HEK293 (cell line): Measurements from ENCODE around the gene ZNF763.

Source experiments
- CTCF ChIA-PET: fragments of 350-600 bp; formaldehyde crosslinking; extraction: SDS; loops from one replicate; lab custom pipeline; 2021; ENCODE audit warnings: antibody characterized with exemption; lab: Yijun Ruan, JAX
- POLR2A ChIA-PET: fragments of 300-600 bp; formaldehyde crosslinking; extraction: SDS; loops from one replicate; lab custom pipeline; 2020; ENCODE audit warnings: antibody characterized with exemption, inconsistent platforms; lab: Yijun Ruan, JAX
- H3K27ac ChIP-seq: fragments of 200-500 bp; sonication (Bioruptor generic); 2 replicates; pipeline ENCODE4 v1.5.1; 2014; ENCODE audit warnings: low read depth, low read length, control low read depth, inconsistent platforms; ENCODE audit errors: extremely low read depth
- H3K36me3 ChIP-seq, 2 experiments: fragments of 200-500 bp in 1 of 2; sonication (Bioruptor generic) in 1 of 2; 1 replicate in 1 of 2; 2 replicates in 1 of 2; pipeline ENCODE4 v1.5.1; 2014 to 2017; ENCODE audit warnings: inconsistent platforms in 2 of 2, low read length in 2 of 2; ENCODE audit not compliant: control insufficient read depth in 2 of 2, insufficient read depth in 1 of 2
- H3K4me1 ChIP-seq: fragments of 200-500 bp; sonication (Bioruptor generic); 2 replicates; pipeline ENCODE4 v1.5.1; 2014; ENCODE audit warnings: mild to moderate bottlenecking, low read length, inconsistent platforms; ENCODE audit not compliant: control insufficient read depth, insufficient read depth
- H3K4me3 ChIP-seq: 2 replicates; pipeline ENCODE4 v1.5.1; 2011; ENCODE audit warnings: low read depth, mild to moderate bottlenecking, control low read depth, low read length, moderate library complexity
- H3K9me3 ChIP-seq: fragments of 200-500 bp; sonication (Bioruptor generic); 2 replicates; pipeline ENCODE4 v1.5.1; 2014; ENCODE audit warnings: low read depth, low read length, inconsistent platforms; ENCODE audit not compliant: control insufficient read depth, insufficient read depth
- GLI2 ChIP-seq: fragments of 450-650 bp; formaldehyde crosslinking; IDR thresholded peaks from 2 replicates; pipeline ENCODE4; 2017; ENCODE audit warnings: missing biosample characterization, missing genetic modification characterization, low read depth, borderline replicate concordance
- GLI4 ChIP-seq: fragments of 450-650 bp; formaldehyde crosslinking; IDR thresholded peaks from 2 replicates; pipeline ENCODE4 v1.5.1; 2016; ENCODE audit warnings: missing biosample characterization, missing genetic modification characterization
- KLF9 ChIP-seq: fragments of 450-650 bp; formaldehyde crosslinking; IDR thresholded peaks from 2 replicates; pipeline ENCODE4 v1.5.1; 2016; ENCODE audit warnings: missing biosample characterization, missing genetic modification characterization, low read depth
- PRDM4 ChIP-seq: fragments of 450-650 bp; formaldehyde crosslinking; IDR thresholded peaks from 2 replicates; pipeline ENCODE4 v1.5.1; 2017; ENCODE audit warnings: missing biosample characterization, missing genetic modification characterization
- SALL2 ChIP-seq: fragments of 450-650 bp; formaldehyde crosslinking; IDR thresholded peaks from 2 replicates; pipeline ENCODE4 v1.5.0; 2017; ENCODE audit warnings: missing biosample characterization, mild to moderate bottlenecking, missing genetic modification characterization, borderline replicate concordance
- ZBTB1 ChIP-seq: fragments of 450-650 bp; formaldehyde crosslinking; IDR thresholded peaks from 2 replicates; pipeline ENCODE4 v1.5.1; 2016; ENCODE audit warnings: missing biosample characterization, missing genetic modification characterization
- ZBTB17 ChIP-seq: fragments of 450-650 bp; formaldehyde crosslinking; IDR thresholded peaks from 2 replicates; pipeline ENCODE4 v1.5.1; 2016; ENCODE audit warnings: missing biosample characterization, missing genetic modification characterization
- ZNF132 ChIP-seq: fragments of 450-650 bp; formaldehyde crosslinking; IDR thresholded peaks from 2 replicates; pipeline ENCODE4 v1.5.1; 2017; ENCODE audit warnings: missing biosample characterization, missing genetic modification characterization, borderline replicate concordance
- ZNF138 ChIP-seq: fragments of 450-650 bp; formaldehyde crosslinking; IDR thresholded peaks from 2 replicates; pipeline ENCODE4 v1.5.1; 2016; ENCODE audit warnings: missing biosample characterization, missing genetic modification characterization, borderline replicate concordance
- ZNF184 ChIP-seq: fragments of 450-650 bp; IDR thresholded peaks from 2 replicates; pipeline ENCODE4 v1.5.1; 2018; ENCODE audit warnings: missing biosample characterization, mild to moderate bottlenecking, missing genetic modification characterization
- ZNF19 ChIP-seq: fragments of 450-650 bp; formaldehyde crosslinking; IDR thresholded peaks from 2 replicates; pipeline ENCODE4; 2016; ENCODE audit warnings: missing biosample characterization, missing genetic modification characterization, low read depth
- ZNF214 ChIP-seq: fragments of 450-650 bp; formaldehyde crosslinking; IDR thresholded peaks from 2 replicates; pipeline ENCODE4 v1.5.1; 2017; ENCODE audit warnings: missing biosample characterization, mild to moderate bottlenecking, missing genetic modification characterization, borderline replicate concordance
- ZNF302 ChIP-seq: fragments of 450-650 bp; formaldehyde crosslinking; IDR thresholded peaks from 2 replicates; pipeline ENCODE4 v1.5.1; 2016; ENCODE audit warnings: missing biosample characterization, missing genetic modification characterization, low read depth
- ZNF423 ChIP-seq: fragments of 450-650 bp; formaldehyde crosslinking; IDR thresholded peaks from 2 replicates; pipeline ENCODE4 v1.5.1; 2016; ENCODE audit warnings: missing biosample characterization, missing genetic modification characterization
- ZNF530 ChIP-seq: fragments of 450-650 bp; formaldehyde crosslinking; IDR thresholded peaks from 2 replicates; pipeline ENCODE4 v1.5.1; 2016; ENCODE audit warnings: low read depth, missing biosample characterization, missing genetic modification characterization
- ZNF555 ChIP-seq: fragments of 450-650 bp; formaldehyde crosslinking; conservative IDR thresholded peaks from 2 replicates; pipeline ENCODE4 v1.5.1; 2017; ENCODE audit warnings: missing biosample characterization, mild to moderate bottlenecking, missing genetic modification characterization, inconsistent platforms
- ZNF626 ChIP-seq: fragments of 450-650 bp; sonication (Bioruptor Pico); formaldehyde crosslinking; IDR thresholded peaks from 2 replicates; pipeline ENCODE4 v1.5.1; 2018; ENCODE audit warnings: missing biosample characterization, missing genetic modification characterization, inconsistent platforms
- ZNF654 ChIP-seq: fragments of 450-650 bp; formaldehyde crosslinking; IDR thresholded peaks from 2 replicates; pipeline ENCODE4 v1.5.1; 2016; ENCODE audit warnings: low read depth, missing biosample characterization, missing genetic modification characterization
- TF ChIP-seq, protein P1 (sequence below): fragments of 450-650 bp; formaldehyde crosslinking; IDR thresholded peaks from 2 replicates; pipeline ENCODE4 v1.5.1; 2016; ENCODE audit warnings: missing biosample characterization, missing genetic modification characterization
- TF ChIP-seq, protein P2 (sequence below): fragments of 450-650 bp; formaldehyde crosslinking; IDR thresholded peaks from 2 replicates; pipeline ENCODE4 v1.5.1; 2017; ENCODE audit warnings: missing biosample characterization, missing genetic modification characterization
- TF ChIP-seq, protein P3 (sequence below): fragments of 450-650 bp; formaldehyde crosslinking; IDR thresholded peaks from 2 replicates; pipeline ENCODE4 v1.5.1; 2016; ENCODE audit warnings: missing biosample characterization, missing genetic modification characterization

ZNF763 gene

DNA sequence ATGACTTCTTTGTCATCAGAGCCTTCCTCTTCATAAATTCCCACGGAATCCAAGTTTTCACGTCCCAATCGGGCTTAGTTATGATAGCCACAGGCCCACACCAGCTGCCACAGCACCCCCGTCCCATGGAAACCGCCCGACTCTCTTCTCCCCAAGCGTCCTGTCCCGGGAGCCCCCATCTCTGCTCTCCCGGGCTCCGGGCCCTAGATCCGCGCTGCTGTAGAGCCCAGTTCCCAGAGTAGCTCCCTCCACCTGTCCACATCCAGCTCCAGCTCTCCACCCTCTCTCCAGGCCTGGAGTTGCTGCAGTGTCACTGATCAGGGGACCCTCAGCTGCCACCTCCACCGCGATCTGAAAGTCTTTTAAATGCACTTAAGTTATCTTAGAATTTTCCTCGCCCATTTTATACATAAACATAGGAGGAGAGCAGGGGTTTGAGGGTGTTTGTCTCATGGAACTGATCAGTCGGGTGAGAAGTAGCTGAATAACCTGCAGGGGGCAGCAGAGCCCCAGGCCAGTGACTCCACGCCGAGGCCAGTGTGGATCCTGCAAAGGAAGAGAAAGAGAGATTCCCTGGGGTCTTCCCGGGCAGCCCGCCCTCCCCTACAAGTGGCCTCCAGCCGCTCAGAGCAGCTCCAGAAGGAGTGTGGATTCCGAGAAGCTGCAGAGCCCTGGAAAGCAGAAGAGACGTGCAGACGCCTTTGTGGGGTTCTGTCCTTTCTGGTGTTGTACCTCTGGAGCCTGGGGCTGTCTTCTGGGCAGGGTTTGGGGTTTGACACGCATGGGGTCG is 1.1 kb upstream of the ZNF763 start:
- TF ChIP-seq ZBTB17 (tag by site-specific recombination) (no peak), ZNF654 (tag by site-specific recombination) (peak; percentile 50), ZNF555 (tag by site-specific recombination) (no peak), GLI4 (tag by site-specific recombination) (no peak), ZNF302 (no peak), ZNF184 (tag by site-specific recombination) (no peak)
- Histone ChIP-seq H3K4me3 (no peak overlapping the region), H3K36me3 (no peaks in the 10 kb centered on the region), H3K9me3 (no peaks in the 10 kb centered on the region), H3K4me1 (no peaks in the 10 kb centered on the region), H3K27ac (no peak overlapping the region)
- POLR2A ChIA-PET: interaction anchor here (0.7 to 1.0 kb wide), 2 partner anchors 8 to 25 kb away, joined by 3 read pairs; no protein-coding TSS in a partner anchor
- CTCF ChIA-PET: interaction anchor here (0.5 to 1.6 kb wide), 15 partner anchors 9 to 1984 kb away, joined by 3 to 8 read pairs (median 3); partner anchors contain the start of gene ZNF709

DNA sequence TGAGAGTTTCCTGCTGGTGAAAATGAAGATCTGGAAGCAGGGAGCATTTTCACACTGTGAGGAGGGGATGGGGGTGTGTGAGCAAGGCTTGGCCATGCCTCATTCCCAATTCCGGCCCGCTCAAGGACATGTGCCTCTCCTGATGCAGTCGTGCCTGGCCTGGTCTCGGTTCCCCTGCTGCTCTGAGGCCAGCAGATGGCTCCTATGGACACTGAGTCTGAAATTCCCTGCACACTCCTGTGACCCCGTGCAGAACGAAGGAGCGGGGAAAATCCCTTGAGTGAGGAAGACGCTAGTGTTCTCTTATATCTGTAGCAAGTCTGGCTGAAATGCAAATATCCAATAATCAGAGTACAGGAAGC is 363 bp upstream of the ZNF763 start:
- H3K9me3 ChIP-seq: no peaks in the 10 kb centered on the region
- H3K4me1 ChIP-seq: no peaks in the 10 kb centered on the region
- no peak overlapping the region for H3K4me3 ChIP-seq
- H3K27ac ChIP-seq: no peak overlapping the region
- no peaks in the 10 kb centered on the region for H3K36me3 ChIP-seq
- ChIA-PET POLR2A (interaction anchor here (0.6 to 1.0 kb wide), 3 partner anchors 9 to 359 kb away, joined by 3 to 4 read pairs (median 3); no protein-coding TSS in a partner anchor), CTCF (interaction anchor here (0.5 to 1.6 kb wide), 9 partner anchors 10 to 1984 kb away, joined by 3 to 8 read pairs (median 4); no protein-coding TSS in a partner anchor)
- no peak for TF ChIP-seq SALL2 (tag by site-specific recombination)

- Histone ChIP-seq H3K4me1 (no peaks in the 10 kb centered on the region), H3K9me3 (no peaks in the 10 kb centered on the region), H3K4me3 (no peak overlapping the region), H3K27ac (no peak overlapping the region), H3K36me3 (no peaks in the 10 kb centered on the region)
- TF ChIP-seq ZNF302 (no peak), ZNF423 (tag by site-specific recombination) (no peak), KLF9 (no peak), ZBTB1 (tag by site-specific recombination) (no peak), ZNF530 (no peak), ZNF138 (tag by site-specific recombination) (no peak), ZNF555 (tag by site-specific recombination) (no peak)
- TF ChIP-seq, protein P1, sequence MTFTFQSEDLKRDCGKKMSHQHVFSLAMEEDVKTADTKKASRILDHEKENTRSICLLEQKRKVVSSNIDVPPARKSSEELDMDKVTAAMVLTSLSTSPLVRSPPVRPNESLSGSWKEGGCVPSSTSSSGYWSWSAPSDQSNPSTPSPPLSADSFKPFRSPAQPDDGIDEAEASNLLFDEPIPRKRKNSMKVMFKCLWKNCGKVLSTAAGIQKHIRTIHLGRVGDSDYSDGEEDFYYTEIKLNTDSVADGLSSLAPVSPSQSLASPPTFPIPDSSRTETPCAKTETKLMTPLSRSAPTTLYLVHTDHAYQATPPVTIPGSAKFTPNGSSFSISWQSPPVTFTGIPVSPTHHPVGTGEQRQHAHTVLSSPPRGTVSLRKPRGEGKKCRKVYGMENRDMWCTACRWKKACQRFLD: no peak
- ChIA-PET CTCF (interaction anchor here (0.6 kb wide), 1 partner anchor 292 kb away, joined by 5 read pairs; no protein-coding TSS in a partner anchor), POLR2A (no interaction called here)
These were observed 5.3 kb downstream of the ZNF763 start for GRCh38 chr19:11970174-11970573.

GRCh38 chr19:11971041-11971440 is 6.2 kb downstream of the ZNF763 start:
- no peak overlapping the region for H3K27ac ChIP-seq
- CTCF ChIA-PET: no interaction called here
- H3K4me1 ChIP-seq: no peaks in the 10 kb centered on the region
- H3K36me3 ChIP-seq: no peaks in the 10 kb centered on the region
- no peaks in the 10 kb centered on the region for H3K9me3 ChIP-seq
- POLR2A ChIA-PET: no interaction called here
- no peak overlapping the region for H3K4me3 ChIP-seq
- TF ChIP-seq, protein P2, sequence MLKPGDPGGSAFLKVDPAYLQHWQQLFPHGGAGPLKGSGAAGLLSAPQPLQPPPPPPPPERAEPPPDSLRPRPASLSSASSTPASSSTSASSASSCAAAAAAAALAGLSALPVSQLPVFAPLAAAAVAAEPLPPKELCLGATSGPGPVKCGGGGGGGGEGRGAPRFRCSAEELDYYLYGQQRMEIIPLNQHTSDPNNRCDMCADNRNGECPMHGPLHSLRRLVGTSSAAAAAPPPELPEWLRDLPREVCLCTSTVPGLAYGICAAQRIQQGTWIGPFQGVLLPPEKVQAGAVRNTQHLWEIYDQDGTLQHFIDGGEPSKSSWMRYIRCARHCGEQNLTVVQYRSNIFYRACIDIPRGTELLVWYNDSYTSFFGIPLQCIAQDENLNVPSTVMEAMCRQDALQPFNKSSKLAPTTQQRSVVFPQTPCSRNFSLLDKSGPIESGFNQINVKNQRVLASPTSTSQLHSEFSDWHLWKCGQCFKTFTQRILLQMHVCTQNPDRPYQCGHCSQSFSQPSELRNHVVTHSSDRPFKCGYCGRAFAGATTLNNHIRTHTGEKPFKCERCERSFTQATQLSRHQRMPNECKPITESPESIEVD (tag by site-specific recombination): no peak
- TF ChIP-seq, protein P3, sequence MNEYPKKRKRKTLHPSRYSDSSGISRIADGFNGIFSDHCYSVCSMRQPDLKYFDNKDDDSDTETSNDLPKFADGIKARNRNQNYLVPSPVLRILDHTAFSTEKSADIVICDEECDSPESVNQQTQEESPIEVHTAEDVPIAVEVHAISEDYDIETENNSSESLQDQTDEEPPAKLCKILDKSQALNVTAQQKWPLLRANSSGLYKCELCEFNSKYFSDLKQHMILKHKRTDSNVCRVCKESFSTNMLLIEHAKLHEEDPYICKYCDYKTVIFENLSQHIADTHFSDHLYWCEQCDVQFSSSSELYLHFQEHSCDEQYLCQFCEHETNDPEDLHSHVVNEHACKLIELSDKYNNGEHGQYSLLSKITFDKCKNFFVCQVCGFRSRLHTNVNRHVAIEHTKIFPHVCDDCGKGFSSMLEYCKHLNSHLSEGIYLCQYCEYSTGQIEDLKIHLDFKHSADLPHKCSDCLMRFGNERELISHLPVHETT (tag by site-specific recombination): no peak
- TF ChIP-seq ZNF132: no peak
- no peak for TF ChIP-seq PRDM4 (tag by site-specific recombination)
- no peak for TF ChIP-seq ZNF214 (tag by site-specific recombination)
- TF ChIP-seq ZNF19 (tag by site-specific recombination): no peak
- TF ChIP-seq GLI2 (tag by site-specific recombination): no peak
- TF ChIP-seq ZNF626 (tag by site-specific recombination): no peak
